Stimulated activated CD8-positive, alpha-beta memory T cell treated with anti-CD3 and anti-CD28 coated beads, Interleukin-2, amount 100 ng/mL, for 48 hours (primary cell): ENCODE data around the gene KMO.

Experiments used
- DNase-seq, 2 donors: peaks; one replicate each; pipeline ENCODE4 v3.0.0-alpha.2; 2020; ENCODE audit warnings: low read depth in 2 of 2

The KMO gene

DNA sequence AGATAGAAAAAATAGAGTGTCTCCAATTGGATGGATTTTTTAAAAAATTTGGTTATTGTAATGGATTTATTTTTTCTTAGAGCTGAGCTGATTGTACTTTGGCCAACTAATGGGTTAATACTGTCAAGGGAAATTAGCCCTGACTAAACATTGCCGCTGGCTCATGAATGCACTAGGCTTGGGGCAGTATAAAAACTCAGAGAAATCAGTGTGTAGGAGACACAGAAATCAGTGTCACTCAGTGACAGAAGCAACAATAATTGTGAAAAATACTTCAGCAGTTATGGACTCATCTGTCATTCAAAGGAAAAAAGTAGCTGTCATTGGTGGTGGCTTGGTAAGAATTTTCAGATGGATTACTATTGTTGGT lies at the start of gene KMO:
KMO (plus strand) TSS at position 217 of the 370 bp plus-strand sequence; CDS start at position 284, 67 bp downstream.
- no peak for DNase-seq

DNA sequence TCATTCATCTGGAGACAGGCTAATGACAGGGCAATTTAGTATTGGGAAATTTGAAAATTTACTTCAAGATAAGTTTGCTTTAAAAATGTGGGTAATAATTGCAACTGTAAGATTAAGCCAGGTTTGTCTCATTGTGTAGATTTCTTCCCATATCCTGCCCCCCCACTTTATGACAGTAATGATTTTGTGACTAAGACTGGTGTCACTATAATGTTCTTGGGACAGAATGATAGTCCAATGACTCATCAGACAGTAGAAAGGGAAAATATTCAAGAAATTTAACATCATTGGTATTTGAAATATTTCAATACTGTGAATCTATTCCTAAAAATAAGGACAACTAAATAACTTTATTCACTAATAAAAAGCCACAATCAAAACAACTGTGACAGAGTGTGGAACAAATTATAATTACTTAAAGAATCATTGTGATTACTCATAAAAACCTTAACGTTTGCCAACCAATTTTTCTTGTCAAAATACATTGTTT lies 49.4 kb upstream of the KMO start:
- DNase-seq: no peak

DNA sequence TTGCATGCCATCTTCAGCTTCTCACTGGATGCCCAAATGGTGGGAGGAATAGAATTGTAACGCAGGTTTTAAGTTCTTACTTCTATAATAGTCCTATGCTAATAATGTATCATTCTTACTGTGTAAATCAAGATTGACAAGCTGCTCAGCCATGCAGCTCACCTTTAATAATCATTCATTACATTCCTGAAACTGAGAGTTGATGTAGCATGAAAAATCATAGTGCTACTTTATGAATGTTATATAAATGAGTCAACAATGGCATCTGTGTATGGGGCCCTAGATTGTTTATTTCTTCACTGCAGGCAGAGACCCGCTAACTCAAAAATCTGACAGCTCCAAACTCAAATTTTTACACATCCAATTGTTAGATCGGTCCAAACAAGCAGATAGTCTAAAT lies 47.0 kb upstream of the KMO start:
- no peak for DNase-seq

DNA sequence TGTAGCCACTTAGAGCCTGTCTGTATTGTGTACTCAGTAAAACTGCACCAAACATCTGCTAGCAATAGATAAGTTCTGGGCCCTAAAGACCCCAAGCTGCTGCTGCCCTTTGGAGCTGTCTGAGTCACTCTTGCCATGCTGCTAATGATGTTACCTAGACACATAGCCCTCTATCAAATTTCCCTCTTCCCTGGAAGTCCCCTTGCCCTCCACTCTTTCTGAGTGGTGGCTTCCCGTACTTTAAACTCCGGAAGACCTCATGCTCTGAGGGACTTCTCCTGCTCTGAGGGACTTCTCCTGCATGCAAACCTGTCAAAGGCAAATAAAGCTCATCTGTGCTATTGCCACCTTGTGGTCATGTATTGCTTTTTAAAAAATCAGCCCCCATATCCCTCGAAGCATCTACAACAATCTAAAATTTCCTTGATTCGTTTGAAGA lies 46.6 kb upstream of the KMO start:
- DNase-seq: no peak

DNA sequence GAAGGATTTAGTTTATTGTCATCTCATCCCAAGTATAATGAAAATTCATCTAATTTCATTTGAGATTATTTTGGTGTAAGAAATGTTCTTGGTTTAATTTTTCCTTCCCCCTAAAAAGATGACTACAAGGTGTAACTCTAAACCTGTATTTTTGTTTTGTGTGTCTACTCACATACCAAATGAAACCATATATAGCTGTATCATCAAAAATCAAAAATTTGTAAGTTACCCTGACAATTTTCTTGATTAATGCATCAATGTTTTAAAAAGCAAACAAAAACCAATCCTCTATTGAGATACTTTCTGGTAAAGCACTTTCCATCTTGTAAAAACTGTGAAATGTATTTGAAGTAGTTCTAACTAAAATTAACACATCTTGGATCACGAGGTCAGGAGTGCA lies 43.4 kb upstream of the KMO start:
- no peak for DNase-seq

DNA sequence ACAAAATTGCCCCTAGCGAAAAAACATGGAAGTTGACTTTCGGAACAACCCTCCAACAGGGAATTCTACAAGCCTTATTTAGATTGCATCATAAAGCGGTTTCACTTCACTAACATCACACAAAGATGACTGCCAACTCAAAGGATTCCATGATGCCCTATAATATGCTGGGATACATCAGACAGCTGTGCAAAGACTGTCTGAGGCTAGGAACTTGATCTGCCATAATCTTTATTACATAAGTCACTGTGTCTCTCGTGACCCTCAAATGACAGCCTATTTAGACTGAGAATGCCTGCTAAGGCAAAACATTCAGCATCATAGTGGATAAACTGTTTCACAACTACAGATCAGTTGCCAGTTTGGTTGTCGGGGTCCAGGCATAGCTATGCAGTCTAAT lies 36.4 kb upstream of the KMO start:
- no peak for DNase-seq

DNA sequence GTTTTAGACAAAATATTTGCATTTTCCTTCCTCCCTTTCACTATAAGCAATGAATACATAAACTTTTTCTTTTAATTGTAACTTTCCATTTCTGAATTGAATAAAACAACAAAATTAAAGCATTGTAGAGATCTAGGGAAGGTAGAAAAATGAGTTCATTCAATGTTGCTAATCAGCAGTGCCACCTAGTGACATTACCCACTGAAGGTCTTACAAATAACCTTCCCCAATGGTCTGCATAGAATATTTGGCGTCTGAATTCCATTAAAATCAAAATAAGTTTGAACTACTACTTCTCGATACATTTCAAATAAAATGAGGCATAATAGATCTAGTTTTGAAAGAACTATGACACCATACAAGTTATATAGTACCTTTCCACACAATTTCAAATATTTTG lies 32.3 kb upstream of the KMO start:
- DNase-seq: no peak

DNA sequence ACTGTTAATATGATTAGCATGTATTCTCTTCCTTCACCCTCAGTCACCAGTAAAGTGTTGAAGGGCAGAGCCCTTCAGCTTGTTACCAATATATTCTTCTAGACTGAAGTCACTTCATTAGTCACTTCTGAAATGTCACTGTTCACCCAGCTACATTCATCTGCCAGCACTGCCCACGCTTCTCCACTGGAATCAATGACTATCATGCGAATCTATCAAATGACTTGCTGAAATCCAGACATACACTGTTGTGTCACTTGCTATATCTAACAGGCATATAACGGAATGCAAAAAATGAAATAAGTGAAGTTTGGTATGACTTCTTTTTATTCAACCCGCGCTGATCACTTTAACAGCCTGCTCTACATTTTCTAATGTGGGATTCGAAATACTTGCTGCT lies 28.7 kb upstream of the KMO start:
- DNase-seq: no peak

DNA sequence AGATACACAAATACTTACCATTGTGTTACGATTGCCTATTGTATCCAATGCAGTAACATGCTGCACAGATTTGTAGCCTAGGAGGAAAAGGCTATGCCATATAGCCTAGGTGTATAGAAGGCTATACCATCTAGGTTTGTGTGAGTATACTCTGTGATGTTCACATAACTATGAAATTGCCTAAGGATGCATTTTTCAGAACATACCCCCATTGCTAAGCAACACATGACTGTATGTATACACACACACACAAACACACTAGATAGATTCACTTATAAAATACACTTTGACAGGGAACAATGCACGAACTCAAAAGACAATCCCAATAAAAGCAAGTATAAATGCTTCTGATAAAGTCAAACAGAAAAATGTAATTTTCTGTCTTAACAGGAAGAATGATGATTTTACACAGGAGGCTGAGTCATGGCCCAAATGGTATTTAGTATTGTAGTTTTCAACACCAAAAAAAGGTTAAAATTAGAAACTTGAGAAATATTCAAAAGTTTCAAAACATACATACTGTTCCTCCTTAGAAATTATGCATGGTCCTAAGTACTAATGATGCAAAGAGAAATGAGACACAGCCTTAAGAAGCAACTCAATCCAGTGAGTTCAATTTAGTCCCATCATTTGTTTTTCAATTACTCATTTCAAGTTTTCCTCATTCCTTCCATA lies 24.9 kb upstream of the KMO start:
- no peak for DNase-seq

DNA sequence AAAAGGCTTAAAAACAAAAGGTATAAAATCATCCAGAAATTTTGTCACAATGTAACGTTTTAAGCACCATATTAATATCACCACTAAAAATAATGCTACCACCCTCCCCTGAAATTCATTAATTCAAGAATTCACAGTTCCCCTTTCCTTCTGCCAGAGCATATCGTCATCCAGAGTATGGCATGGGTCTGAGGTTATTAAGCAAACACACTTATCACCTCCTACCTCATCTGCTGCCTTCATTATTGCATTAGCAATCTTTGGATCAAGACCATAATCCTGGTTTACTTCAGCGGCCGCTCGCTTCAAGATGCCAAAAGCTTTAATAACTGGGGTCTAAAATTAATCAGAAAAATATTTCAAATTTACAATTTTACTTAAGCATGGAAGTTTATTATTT lies 18.8 kb upstream of the KMO start:
- no peak for DNase-seq

DNA sequence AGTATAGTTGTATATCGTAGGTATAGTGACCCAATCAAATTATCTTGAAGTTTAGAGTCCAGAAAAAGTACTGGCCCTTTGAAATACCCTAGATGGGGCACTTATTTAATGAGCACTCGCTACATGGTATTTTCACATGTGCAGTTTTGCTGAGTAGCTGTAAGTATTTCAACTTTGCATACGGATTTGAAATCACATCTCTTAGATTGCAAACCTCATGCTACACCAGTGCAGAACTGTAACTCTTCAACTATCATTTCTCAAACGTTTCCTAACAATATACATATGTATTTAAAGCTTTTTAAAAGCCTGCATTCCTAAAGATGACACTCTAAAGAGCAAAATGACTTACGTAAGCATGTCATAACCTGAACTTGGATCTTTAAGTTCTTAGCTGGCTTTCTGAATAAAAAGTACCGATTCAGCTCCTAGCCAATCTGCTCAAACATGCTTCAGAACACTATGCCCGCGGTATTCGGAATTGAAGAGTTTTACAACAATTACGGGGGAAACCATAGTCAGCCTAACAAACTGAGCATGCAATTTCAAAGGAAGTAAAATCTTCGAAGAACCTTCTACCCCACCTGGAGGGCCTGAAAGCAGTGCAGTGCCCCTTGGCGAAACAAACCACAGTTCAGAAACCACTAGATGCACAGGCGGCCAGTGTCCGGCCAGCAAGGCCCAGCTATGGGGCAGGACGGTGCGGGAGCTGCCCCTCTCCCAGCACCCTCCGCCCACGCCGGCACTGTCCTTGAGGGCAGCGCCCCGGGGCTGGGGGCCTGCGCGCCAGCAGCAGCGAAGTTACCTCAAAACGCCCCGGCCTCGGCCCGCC lies 13.5 kb upstream of the KMO start:
- peak in 1 of 2 donors; percentile 24 for DNase-seq

DNA sequence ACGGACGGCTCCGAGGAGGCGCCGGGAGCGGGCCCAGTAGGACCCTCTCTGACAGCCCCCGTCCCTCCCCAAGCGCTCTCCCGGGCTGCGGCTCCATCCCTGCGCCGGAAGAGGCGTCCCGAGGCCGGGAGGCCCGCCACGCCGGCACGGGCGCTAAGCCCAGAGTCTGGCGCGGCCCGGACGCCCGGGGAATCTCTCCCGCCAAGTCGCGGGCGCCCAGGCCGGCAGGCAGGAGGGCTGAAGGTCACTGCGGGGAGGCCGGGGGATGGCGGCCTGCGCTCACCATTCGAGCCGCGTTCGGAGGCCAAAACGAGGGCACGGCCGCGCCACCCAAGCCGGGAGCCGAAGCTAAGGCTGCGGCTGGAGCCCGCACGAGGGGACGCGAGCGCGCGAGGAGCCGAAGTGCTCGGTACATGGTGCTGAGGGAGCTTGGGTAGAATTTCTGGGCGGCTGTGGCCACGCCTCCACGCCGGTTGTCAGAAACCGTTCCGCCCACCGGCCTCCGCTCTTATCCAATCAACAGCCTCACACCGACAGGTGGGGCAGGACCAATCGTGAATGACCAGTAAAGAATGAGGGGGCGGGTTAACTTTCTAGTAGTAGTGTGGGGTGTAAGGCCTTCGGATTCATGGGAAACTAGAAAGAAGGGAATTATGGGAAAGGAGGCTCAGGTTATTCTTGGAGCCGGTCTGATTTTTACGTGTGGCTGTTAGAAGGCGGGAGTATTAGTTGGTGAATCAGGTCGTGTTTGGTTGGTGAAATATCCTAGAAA lies 12.7 kb upstream of the KMO start, which contains the start of gene FH:
FH (minus strand) TSS at position 448 of the 772 bp plus-strand sequence; CDS start at position 415, 33 bp downstream.
- DNase-seq: peak; percentile 78 to 86

DNA sequence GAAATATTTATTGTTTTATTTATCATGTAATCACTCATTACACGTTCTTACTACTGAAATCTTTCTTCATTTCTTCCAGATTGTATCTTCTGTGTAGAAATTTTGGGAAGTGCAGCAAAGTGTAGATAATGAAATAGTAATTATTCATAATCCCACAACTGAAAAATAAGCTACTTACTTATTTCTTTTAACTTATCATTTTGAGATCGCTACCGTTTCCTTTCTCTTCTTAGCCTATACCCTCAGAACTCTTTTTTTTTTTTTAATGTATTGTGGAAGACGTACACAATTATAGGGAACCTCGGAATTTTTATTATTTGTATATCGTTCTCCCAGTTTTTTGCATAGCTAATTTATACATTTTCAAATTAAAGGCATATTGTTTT lies 12.1 kb upstream of the KMO start:
- DNase-seq: no peak

DNA sequence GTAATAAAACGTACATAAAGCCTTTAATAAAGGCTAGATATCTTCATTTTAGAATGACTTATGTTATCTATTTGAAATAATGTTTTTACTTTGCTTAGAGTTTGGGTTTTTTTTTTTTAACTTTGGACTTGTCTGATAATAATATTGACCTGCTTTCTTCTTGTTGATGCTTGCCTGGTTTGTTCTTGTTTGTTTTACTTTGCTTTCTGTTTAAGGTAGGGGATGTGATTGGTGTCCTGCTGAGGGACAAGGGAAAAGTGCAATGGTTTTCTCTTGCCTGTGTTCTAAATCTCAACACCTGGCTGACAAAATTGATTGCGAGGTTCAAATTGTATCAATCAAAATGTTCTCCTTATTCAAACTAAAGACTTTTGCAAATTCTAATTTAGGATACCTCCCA lies 10.5 kb upstream of the KMO start:
- no peak for DNase-seq

DNA sequence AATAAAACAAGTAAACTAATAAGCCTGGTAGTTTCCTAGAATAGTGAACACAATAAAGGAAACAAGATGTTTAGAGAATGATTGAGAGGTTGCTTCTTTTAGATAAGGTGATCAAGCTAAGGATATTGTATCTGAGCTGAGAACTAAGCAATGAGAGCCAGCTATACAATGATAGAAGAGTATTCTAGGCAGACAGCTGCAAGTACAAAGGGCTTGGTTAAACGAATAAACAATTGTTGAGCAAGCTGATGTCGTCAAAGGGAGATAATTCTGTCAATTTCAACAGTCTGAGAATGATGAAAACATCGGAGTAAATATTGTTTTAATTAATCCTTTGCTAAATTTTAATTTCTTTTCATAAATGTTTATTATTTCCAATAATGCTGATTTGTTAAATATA lies 7.2 kb upstream of the KMO start:
- DNase-seq: no peak

DNA sequence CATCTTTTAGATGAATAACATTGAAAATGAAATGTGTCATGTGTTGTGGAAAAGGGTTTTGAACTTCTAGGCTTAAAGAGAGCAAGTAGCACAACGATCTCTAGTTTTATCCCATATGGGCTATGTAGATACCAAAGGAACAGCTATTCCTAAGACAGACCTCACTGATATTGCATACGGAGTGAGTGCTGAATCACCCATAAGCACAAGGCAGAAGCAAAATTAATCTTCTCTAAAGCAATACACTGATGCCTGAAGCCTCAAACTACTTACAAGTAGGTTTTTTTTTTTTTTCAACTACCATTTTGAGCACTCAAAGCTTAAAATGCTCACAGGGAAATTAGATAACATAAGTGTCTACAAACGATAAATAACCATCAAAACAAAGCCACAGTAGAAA lies 5.0 kb upstream of the KMO start:
- DNase-seq: no peak

DNA sequence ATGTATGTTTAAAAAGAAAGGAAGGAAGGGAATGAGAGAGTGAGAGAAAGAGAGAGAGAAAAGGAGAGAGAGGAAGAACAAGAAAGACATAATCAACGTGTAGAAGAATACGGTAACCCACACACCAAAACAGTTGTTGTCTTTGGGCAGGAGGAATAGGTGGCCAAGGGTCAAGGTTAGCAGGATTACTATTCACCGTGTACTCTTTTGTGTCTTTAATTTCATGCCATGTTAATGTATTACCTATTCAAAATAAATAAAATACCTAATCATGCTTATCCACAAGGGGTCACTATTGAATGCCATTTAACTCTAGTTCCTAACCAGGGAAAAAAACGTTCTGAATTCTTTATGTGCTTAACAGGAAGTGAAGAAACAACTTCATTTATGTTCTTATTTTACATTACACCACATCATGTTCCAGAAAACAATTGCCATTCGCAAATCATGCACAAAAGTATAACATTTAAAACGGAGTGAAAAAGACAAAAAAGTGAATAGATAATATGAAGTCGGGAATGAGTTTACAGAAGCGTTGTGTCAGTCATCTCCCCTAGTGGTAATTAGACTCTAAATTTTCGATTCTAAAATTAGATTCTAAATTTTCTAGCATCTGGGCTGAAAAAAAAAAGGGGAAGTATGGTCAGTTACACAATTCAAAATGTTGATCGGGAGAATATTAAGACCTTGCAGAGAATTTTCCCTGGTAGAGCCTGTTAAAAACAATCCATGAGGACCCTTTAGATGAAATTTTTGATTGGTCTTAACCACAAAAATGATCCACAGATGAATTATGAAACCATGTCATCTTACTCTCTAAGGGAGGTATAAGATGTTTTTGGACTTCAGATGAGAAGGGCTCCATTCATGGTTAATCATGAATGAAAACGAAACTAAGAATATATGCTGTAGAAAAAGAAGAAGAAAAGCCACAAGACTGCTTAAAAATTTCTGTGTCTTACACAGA lies 700 bp upstream of the KMO start:
- DNase-seq: no peak

DNA sequence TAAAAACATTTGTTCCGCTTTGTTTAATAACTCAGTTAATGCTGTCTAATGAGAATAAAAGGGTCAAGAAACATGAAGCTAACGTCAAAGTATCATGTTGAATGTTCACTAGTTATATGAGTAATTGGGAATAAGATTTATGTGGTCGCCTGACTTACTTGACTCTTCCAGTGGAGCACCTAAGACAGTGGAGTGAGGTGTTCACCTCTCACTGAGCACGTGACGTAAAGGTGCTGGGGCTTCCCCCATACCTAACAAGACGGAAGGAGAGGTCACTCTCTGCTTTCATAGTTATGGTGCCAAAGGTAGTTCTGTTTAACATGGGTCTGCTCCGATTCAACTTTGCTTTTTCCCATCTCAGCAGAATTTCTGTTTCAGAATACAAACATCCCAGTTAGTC lies 686 bp downstream of the KMO start:
- no peak for DNase-seq

DNA sequence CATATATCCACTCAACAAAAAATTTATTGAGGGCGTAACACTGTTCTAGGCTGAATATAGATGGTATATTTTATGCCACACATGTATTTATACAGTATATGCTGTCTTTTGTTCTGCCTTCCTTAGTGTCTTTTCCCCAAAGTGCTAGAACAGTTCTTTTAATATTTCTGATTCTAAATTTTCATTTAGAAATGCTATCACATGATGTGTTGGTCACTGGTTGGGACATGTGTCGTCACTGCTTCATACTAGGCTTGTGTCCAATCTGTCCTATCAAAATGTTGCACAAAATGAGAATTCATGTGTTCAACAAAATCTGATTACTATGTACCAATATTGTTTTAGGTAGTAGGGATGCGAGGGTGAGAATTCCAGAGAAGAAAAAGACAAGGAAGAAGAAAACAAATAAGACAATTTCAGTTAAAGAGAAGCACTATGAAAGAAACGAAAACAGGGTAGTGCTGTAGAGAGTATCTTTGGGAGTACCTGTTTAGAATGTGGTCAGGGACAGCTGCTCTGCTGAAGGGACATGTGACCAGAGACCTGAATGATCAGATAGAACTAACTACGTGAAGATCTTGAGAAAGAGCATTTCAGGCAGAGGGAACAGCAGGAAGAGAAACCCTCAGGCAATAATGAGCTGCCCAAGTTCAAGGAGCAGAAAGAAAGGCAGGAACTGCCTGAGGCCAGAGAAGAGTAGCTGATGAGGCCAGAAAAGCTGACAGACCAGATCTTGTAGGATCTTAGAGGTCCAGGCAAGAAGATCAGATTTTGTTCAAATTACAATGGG lies 1.3 kb downstream of the KMO start:
- no peak for DNase-seq

DNA sequence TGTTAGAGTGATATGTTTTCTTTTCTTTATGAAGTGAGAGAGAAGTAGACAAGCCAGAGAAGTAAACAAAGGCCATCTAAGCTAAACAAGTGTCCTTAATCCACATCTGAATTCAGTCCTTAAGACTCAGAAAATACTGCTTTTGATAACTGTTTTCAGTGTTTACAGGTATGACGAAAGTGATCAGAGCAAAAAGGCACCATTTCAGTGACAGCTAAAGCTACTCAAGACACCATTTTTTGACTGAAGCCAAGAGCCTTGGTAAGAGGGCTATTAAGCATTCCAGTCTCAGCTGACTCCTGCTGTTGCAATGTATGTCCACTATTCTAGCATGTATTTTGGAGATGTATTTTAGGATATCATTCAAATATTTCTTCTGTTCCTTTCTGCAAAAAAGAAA lies 4.1 kb downstream of the KMO start:
- DNase-seq: no peak
